Measurements from ENCODE around the gene CGNL1.

CGNL1 gene

GRCh38 chr15:57387564-57388076 lies 11.3 kb downstream of the CGNL1 start:
- DNase-seq (ENCODE audit: low spot score): no peak

- DNase-seq (ENCODE audit: low spot score): no peak
Measured at GRCh38 chr15:57388464-57388863, 12.2 kb downstream of the CGNL1 start.

GRCh38 chr15:57389991-57390390 lies 13.7 kb downstream of the CGNL1 start:
- no peak for DNase-seq (ENCODE audit: low spot score)

GRCh38 chr15:57390583-57390982 lies 14.3 kb downstream of the CGNL1 start:
- DNase-seq (ENCODE audit: low spot score): no peak

GRCh38 chr15:57391537-57391936 lies 15.2 kb downstream of the CGNL1 start:
- no peak for DNase-seq (ENCODE audit: low spot score)

GRCh38 chr15:57393061-57393460 lies 16.8 kb downstream of the CGNL1 start:
- no peak for DNase-seq (ENCODE audit: low spot score)

DNA sequence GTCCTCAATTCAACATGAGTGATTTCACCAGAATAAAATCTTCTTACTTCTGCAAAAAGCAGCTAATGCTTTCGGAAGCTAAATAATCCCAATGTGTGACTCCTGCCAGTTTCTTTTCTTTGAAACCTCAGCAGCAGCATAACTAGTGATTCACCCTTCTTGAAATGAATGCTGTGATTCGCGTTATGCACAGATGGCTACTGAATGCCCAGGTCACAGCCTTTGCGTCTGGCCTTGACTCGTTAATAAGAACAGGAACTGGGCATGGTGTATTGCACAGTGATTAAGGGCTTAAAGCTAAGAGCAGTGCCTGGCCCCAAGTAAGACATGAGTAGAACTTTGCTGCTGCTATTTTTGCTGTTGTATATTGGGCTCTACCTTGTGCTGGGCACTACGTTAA lies 19.0 kb downstream of the CGNL1 start:
- DNase-seq (ENCODE audit: low spot score): peak; percentile 88

DNA sequence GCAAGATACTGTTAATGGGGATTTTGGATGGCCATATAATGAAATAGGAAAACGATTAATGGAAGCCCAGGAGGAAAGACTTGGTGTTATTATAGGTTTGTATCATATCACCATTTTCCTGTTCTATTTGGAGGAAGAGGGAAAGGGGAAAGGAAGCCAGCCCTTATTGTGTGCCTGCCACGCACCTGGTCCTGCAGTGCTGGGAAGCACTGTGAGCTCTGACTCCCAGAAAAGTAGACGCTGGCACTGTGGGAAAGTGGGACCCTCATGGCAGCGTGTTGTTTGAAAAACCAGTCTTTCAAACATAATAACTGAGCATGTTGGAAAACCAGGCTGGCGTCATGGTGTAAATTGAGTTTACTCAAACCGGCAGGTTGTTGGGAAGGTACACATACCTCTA lies 22.0 kb downstream of the CGNL1 start:
- DNase-seq (ENCODE audit: low spot score): no peak

DNA sequence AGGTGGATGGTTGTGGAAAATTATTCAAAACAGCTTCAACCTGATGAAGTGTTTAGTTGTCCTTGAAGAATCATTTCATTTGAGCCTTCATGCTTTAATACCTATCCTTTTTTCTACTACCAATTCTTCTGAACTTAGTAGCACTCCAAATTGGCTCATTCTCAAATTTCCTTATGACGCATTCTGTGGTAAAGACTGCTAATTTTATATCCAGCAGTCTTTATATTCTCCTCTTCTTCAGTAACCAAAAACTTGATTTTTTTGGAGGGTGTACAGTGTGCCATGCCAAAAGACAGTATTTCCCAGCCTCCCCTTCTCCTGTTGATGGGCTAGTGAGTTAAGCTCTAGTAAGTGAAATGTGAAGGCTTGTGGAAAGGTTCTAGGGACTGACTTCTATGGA lies 25.2 kb downstream of the CGNL1 start:
- DNase-seq (ENCODE audit: low spot score): no peak

GRCh38 chr15:57403017-57403416 lies 26.7 kb downstream of the CGNL1 start:
- DNase-seq (ENCODE audit: low spot score): no peak

DNA sequence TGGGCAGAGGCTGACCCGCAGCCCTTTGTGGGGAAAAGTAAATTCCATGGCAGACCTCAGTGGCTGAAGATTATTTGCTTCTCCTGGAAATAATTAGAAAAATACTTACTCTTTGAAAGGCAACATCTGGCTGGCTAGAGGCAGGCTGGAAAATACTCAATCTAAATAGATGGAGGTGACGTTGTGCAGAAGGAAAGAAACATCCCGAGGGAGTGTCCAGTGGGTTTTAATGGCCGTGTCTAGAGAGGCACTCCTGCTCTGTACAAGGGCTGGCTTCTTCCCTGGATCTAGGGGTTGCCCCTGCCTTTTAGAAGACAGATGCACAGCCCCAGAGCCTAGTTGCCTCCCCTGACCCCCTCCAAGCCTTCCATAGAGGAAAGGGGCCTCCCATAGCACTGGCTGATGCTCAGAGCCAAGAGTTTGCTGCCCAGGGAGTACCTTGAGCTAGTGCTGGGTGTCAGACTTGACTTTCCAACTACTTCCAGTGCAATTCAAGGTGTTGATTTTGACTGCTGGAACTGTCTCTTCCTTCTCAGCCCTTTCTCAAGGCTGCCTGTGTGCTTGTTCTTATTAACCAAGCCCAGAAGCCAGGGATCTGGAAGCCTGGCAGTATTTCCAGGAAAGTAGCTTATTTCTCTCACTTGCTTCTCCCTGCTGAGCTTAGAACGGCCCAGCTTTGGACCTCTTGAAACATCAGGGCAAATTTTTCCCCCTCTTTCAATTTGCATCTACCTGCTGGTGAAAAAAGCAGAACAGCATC lies 27.4 kb downstream of the CGNL1 start:
- DNase-seq (ENCODE audit: low spot score): peak; percentile 41

DNA sequence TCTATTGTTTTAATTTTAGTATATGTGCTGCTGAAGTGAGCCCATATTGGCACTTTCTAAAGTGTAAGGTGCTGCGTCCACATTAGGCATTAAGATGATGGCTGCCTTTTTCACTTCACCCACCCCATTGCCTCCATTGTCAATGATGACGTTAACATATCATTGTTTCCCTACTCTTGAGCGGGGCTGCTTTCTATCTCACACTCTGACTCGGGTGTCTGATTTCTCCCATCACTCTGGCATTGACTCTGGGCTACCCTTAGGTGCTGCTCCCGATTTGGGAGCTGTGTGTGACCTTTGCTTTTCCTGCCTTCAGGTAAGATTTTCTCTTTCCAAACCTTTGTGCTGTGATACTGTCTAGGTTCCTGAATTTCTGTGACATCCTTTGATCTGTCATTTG lies 28.8 kb downstream of the CGNL1 start:
- no peak for DNase-seq (ENCODE audit: low spot score)

DNA sequence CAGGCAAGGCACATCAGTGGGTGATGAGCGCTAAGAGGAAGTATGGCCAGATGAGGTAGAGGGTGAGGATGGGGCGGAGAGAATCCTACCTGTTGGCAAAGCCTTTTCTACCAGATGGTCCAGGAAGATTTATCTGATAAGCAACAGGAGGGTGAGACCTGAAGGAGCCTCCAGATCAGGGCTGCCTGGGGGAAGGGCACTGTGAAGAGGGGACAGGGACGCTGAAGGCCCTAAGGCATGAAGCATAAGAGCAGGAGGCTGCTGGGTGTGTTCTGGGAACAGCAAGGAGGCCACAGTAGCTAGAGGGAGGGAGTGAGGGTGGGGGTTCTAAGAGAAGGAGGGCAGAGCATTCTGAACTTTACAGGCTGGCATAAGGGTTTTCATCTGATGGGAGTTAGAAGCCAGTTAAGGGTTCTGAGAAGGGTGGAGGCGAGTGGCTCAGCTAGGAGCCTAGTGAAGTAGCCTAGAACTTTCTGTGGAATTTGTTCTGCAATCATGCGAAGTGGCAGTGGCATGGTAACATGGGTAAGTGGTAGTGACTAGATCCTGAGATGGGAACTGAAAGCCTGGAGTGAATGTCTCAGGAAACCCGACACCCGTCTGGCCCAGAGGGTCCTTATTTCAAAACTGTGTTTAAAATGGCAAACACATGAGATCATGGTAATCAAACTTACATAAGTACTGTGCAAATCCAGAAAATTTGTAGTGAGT lies 29.9 kb downstream of the CGNL1 start:
- no peak for DNase-seq (ENCODE audit: low spot score)

- no peak for DNase-seq (ENCODE audit: low spot score)
Measured at GRCh38 chr15:57410373-57410772, 34.1 kb downstream of the CGNL1 start.

DNA sequence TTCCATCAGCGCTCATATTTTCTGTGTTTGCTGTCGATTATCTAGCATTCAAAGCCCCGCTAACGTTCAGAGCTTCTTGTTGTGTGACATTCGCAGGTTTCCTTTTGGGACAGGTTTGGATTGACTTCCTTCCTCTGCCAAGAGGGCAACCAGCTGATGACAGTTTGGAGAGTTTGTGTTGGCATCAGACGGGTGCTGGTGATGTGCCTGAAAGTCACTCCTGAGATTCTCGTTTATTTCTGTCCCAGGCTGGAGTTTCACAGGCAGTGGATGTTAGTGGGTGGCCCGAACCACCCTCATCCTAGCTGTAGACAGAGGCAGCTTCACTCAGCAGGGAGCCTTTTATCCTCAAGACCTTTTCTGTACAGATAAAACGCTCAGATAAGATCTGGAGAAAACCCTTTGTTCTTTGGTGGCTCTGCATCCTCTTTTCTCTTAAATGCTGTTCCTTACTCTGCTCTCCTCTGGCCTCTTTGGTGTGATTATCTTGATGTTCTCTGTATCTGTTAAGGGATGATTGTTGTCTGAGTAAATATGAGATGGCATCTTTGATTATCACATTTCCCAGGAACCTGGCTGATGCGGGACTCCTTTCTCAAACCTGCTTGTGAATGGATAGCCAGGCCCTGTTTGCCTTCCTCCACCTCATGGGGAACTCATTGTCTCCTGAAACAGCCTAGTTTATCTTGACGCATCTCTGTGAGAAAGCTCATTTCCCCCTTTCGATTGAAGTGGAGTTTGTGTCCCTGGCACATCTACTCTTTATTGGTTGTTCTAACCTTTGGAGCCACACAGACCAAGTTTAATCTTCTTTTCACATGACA lies 35.9 kb downstream of the CGNL1 start:
- no peak for DNase-seq (ENCODE audit: low spot score)

DNA sequence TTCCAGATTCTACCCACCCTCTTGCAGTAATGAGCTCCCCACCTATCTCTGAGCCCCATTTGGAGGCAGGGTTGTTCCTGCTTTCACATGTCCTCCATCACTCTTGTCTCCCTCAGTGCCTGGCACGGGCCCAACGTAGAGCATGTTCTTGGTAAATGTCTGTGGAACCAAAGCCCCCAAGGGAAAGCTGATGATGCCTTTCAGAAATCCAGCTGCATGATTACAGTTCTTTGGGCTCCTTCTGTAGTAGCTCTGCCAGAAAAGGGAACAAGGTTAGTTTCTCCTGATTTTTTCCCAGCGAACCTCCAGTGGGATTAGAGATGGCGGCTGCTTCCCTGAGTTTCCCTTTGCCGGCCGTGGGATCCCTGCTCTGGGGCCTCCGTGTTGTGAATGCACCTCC lies 39.3 kb downstream of the CGNL1 start:
- DNase-seq (ENCODE audit: low spot score): no peak

DNA sequence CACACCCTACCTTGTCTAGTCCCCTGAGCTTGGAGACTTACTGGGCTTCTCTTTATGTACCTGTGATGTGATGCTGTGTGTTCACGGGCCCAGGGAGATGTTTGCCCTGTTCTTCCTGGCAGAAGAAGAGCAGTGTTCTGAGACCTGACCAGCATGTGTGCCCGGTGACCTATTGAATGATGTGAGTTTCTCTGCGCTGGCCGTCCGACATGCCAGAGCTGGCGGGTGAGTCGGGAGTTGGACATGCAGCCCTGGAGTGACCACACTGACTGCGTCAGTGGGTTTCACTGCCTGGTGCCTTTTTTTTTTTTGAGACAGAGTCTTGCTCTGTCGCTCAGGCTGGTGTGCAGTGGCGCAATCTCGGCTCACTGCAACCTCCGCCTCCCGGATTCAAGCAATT lies 42.3 kb downstream of the CGNL1 start:
- DNase-seq (ENCODE audit: low spot score): no peak

DNA sequence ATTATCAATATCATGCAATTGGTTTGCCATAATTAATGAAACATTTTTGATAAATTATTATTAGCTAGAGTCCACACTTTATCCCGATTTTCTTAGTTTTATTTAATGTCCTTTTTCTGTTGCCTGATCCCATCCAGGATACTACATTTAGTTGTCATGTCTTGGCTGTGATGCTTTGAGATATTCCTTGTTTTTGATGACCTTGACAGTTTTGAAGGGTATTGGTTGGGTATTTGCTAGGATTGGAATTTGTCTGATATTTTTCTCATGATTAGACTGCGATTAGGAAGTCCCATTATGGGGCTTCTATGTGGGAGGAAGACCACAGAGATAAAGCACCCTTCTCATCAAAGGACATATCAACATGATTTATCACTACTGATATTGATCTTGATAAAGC lies 43.0 kb downstream of the CGNL1 start:
- DNase-seq (ENCODE audit: low spot score): no peak

DNA sequence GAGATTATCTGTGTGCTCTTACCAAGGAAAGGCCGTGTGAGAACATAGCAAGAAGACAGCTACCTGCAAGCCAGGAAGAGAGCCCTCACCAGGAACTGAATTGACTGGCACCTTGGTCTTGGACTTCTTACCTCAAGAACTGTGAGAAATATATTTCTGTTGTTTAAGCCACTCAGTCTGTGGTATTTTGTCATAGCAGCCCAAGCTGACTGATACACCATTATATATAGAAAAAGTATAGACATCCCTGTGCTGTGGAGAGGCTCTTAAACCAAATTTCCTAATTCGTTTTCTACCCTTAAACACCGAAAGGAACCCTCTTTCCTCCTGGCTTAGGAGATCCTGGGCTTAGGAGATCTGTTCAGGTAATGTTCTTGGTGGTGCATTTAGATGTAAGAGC lies 44.8 kb downstream of the CGNL1 start:
- DNase-seq (ENCODE audit: low spot score): no peak

GRCh38 chr15:57421551-57421950 lies 45.2 kb downstream of the CGNL1 start:
- no peak for DNase-seq (ENCODE audit: low spot score)

GRCh38 chr15:57422113-57422754 lies 45.9 kb downstream of the CGNL1 start:
- peak; percentile 34 for DNase-seq (ENCODE audit: low spot score)

DNA sequence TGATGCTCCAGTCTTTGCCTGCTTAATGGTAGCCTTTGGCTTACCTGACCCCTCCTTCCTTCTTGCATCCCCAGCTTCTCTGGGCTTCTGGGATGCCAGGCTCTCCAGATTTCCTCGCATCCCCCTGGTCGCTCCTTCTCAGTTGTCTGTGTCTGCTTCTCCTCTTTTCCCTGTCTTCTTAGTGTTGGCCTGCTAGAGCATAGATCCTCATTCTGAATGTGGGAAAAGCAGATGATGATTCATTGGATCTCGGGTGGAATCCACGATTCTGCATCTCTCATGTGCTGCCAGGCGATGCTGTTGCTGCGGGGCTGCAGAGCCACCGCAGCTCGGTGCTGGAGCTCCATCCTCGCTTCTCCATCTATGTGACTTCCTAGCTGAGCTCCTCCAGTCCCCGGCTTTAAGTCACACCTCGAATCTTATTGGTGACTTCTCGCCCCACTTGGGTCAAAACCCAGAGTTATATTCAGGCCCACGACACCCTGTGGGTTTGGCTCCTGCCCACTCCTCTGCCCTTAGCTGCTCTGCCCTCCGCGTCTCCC lies 47.4 kb downstream of the CGNL1 start:
- DNase-seq (ENCODE audit: low spot score): no peak
